OCI-LY7 (cell line): ENCODE measurements around the gene NKAPD1. TPM values are rescaled to one million over a fixed set of nuclear protein-coding genes. Genes with fewer than 3 reads are reported as not detected.
A peak's percentile ranks its signal among the peaks of the same experiment; 100 is the strongest.
"Not testable (repeated sequence)": the region's sequence is repeated elsewhere in the genome, so short reads cannot be mapped to it uniquely, and the experiment has no call there.

Experiments
- BruUV-seq: library from RNA; stranded (reverse); fragments of 400-500 nt; replicated peaks from 2 replicates; lab custom pipeline; 2021; lab: Mats Ljungman, UMichigan
- CTCF ChIA-PET: fragments of 300-600 bp; sonication (Branson Sonifier 250); formaldehyde crosslinking; loops from one replicate; lab custom pipeline; 2022; ENCODE audit warnings: antibody characterized with exemption; ENCODE audit not compliant: unreplicated experiment; lab: Charles Lee
- POLR2A ChIA-PET: fragments of 300-600 bp; sonication (Branson Sonifier 250); formaldehyde crosslinking; loops from one replicate; lab custom pipeline; 2022; ENCODE audit warnings: antibody characterized with exemption; lab: Charles Lee
- DNase-seq: peaks from one replicate; pipeline ENCODE4 v3.0.0-alpha.2; 2015; ENCODE audit warnings: low spot score
- H2AFZ ChIP-seq: fragments of 200-600 bp; sonication (generic), shearing (Covaris generic); 2 replicates; pipeline ENCODE4 v1.6.1; 2014; ENCODE audit warnings: mild to moderate bottlenecking, antibody characterized with exemption, low read length, moderate library complexity
- H3K27ac ChIP-seq: fragments of 200-600 bp; sonication (generic); 2 replicates; pipeline ENCODE4 v1.5.1; 2014; ENCODE audit warnings: mixed run types, low read depth, mild to moderate bottlenecking, moderate library complexity, low read length, inconsistent platforms; ENCODE audit not compliant: poor library complexity, severe bottlenecking
- H3K36me3 ChIP-seq: fragments of 200-600 bp; sonication (generic); 2 replicates; pipeline ENCODE4 v1.6.1; 2014; ENCODE audit warnings: mild to moderate bottlenecking, antibody characterized with exemption, low read length, moderate library complexity, mixed read lengths; ENCODE audit not compliant: insufficient read depth
- H3K4me1 ChIP-seq: fragments of 200-600 bp; sonication (generic); 2 replicates; pipeline ENCODE4 v1.5.1; 2014; ENCODE audit warnings: mild to moderate bottlenecking, low read length; ENCODE audit not compliant: insufficient read depth, poor library complexity, severe bottlenecking
- H3K4me2 ChIP-seq: fragments of 200-600 bp; sonication (generic); 2 replicates; pipeline ENCODE4 v1.6.1; 2014; ENCODE audit warnings: mild to moderate bottlenecking, low read length
- H3K4me3 ChIP-seq: fragments of 200-600 bp; sonication (generic); 2 replicates; pipeline ENCODE4 v1.5.1; 2014; ENCODE audit warnings: mild to moderate bottlenecking, low read depth, low read length; ENCODE audit not compliant: poor library complexity, severe bottlenecking
- H3K79me2 ChIP-seq: fragments of 200-600 bp; sonication (generic); 2 replicates; pipeline ENCODE4 v1.6.1; 2016; ENCODE audit warnings: low read depth, mild to moderate bottlenecking, low read length, moderate library complexity, mixed read lengths; ENCODE audit not compliant: insufficient read depth
- H3K9me2 ChIP-seq: fragments of 200-600 bp; sonication (generic); 2 replicates; pipeline ENCODE4 v1.6.1; 2016; ENCODE audit warnings: mild to moderate bottlenecking, low read length, mixed read lengths; ENCODE audit not compliant: insufficient read depth
- H3K9me3 ChIP-seq: fragments of 200-600 bp; sonication (generic); 2 replicates; pipeline ENCODE4 v1.6.1; 2014; ENCODE audit warnings: mild to moderate bottlenecking, mixed run types, low read length, mixed read lengths
- H4K20me1 ChIP-seq: fragments of 200-600 bp; sonication (generic); 2 replicates; pipeline ENCODE4 v1.6.1; 2014; ENCODE audit warnings: mild to moderate bottlenecking, antibody characterized with exemption, low read length, moderate library complexity, mixed read lengths; ENCODE audit not compliant: insufficient read depth
- CTCF ChIP-seq: fragments of 200-600 bp; sonication (generic); conservative IDR thresholded peaks from 2 replicates; pipeline ENCODE4 v1.5.1; 2014; ENCODE audit warnings: mild to moderate bottlenecking, antibody characterized with exemption, low read length, moderate library complexity, mixed read lengths
- EZH2phosphoT487 ChIP-seq: fragments of 200-600 bp; sonication (generic); IDR thresholded peaks from 2 replicates; pipeline ENCODE4 v1.6.1; 2018; ENCODE audit warnings: low read depth, borderline replicate concordance, mild to moderate bottlenecking, mixed run types, antibody characterized with exemption, low read length, moderate library complexity, mixed read lengths
- intact Hi-C: fragments of 100-400 bp; cut with micrococcal nuclease; formaldehyde crosslinking; loops from one replicate; pipeline ENCODE4 v1.10.0; 2022; ENCODE audit not compliant: unreplicated experiment
- total RNA-seq, 2 experiments: library from RNA; depleted of rRNA in 1 of 2; stranded (reverse); fragments of >200 nt in 1 of 2; shearing (Covaris generic) in 1 of 2; gene quantifications; 2 replicates each; pipeline ENCODE4 v1.2.3, GENCODE V29; 2014 to 2022

NKAPD1 gene
- total RNA-seq, 2 experiments from 2014 or later = 21.3 to 30.7 TPM

DNA sequence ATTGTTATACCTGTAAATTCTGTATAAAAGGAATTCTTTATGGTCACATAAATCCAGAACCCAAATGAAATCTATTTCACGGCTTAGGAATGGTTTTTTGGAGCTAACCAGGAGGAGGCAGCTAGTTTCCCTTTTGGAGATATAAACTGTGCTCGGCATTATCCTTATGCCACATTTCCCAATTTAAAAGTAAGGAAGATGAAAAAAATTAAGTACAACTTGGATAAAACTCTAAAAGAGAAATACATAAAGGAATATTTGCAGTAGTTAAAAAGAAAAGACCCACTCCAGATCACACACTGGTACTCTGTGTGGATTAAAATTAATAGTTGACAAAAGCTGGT, 31.2 kb upstream of the NKAPD1 start:
- H2AFZ ChIP-seq = no peak overlapping the region
- H3K4me2 ChIP-seq = no peak overlapping the region
- intact Hi-C loops = no loop called here
- H3K4me3 ChIP-seq = no peak overlapping the region
- H3K27ac ChIP-seq = no peak overlapping the region
- CTCF ChIA-PET = no interaction called here
- no peak for DNase-seq
- no peaks in the 10 kb centered on the region for H3K9me3 ChIP-seq
- BruUV-seq = no TSS peak
- H3K4me1 ChIP-seq = peaks cover 1% of the 10 kb centered on the region
- TF ChIP-seq EZH2phosphoT487 = no peak
- TF ChIP-seq CTCF = no peak
- H3K79me2 ChIP-seq = no peaks in the 10 kb centered on the region
- no peaks in the 10 kb centered on the region for H4K20me1 ChIP-seq
- H3K9me2 ChIP-seq = no peaks in the 10 kb centered on the region
- H3K36me3 ChIP-seq = peaks cover 95% of the 10 kb centered on the region
- POLR2A ChIA-PET = interaction anchor here (0.6 to 1.4 kb wide), 5 partner anchors 17 to 45 kb away, joined by 3 to 5 read pairs (median 3); partner anchors contain the start of gene DLAT

DNA sequence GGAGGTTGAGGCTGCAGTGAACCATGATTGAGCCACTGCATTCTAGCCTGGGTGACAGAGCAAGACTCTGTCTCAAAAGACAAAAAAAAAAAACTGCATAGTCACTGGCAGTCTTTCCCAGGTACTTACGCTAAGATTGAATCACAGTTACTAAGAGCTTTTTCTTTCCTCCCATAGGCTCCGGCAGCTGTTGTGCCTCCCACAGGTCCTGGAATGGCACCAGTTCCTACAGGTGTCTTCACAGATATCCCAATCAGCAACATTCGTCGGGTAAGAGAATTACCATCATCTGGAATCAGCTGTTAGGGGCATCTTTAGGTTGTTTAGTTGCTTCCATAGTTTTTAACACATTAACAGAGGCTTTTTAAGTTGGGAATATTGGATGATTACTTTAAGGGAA, 29.1 kb upstream of the NKAPD1 start:
- intact Hi-C loops = no loop called here
- H2AFZ ChIP-seq = no peak overlapping the region
- ChIA-PET POLR2A (interaction anchor here (1.6 kb wide), 1 partner anchor 15 kb away, joined by 3 read pairs; no protein-coding TSS in a partner anchor), CTCF (interaction anchor here (0.7 kb wide), 1 partner anchor 182 kb away, joined by 3 read pairs; no protein-coding TSS in a partner anchor)
- peaks cover 97% of the 10 kb centered on the region for H3K36me3 ChIP-seq
- no peaks in the 10 kb centered on the region for H3K9me2 ChIP-seq
- no peak for TF ChIP-seq EZH2phosphoT487
- no peak for TF ChIP-seq CTCF
- H3K4me1 ChIP-seq = peaks cover 22% of the 10 kb centered on the region
- DNase-seq = no peak
- no peak overlapping the region for H3K4me2 ChIP-seq
- no peak overlapping the region for H3K4me3 ChIP-seq
- H3K79me2 ChIP-seq = peaks cover 11% of the 10 kb centered on the region
- BruUV-seq = no TSS peak
- peaks cover 5% of the 10 kb centered on the region; the same call in 1 of the 2 replicates for H3K9me3 ChIP-seq
- H4K20me1 ChIP-seq = no peaks in the 10 kb centered on the region
- no peak overlapping the region for H3K27ac ChIP-seq

- POLR2A ChIA-PET, H3K9me2 ChIP-seq, CTCF ChIA-PET, H2AFZ ChIP-seq, BruUV-seq, H4K20me1 ChIP-seq, H3K4me3 ChIP-seq, H3K9me3 ChIP-seq, H3K27ac ChIP-seq, DNase-seq, H3K4me2 ChIP-seq, intact Hi-C loops: not testable (repeated sequence)
- H3K36me3 ChIP-seq = peaks cover 95% of the 10 kb centered on the region
- H3K79me2 ChIP-seq = peaks cover 24% of the 10 kb centered on the region
- peaks cover 38% of the 10 kb centered on the region for H3K4me1 ChIP-seq
Observed at GRCh38 chr11:112046647-112047046, 27.5 kb upstream of the NKAPD1 start.

- H3K79me2 ChIP-seq = peaks cover 26% of the 10 kb centered on the region
- DNase-seq, CTCF ChIA-PET, H3K4me3 ChIP-seq, H4K20me1 ChIP-seq, intact Hi-C loops, H3K9me3 ChIP-seq, H3K9me2 ChIP-seq, H2AFZ ChIP-seq, BruUV-seq: not testable (repeated sequence)
- H3K27ac ChIP-seq = peak overlapping the region; percentile 50
- peaks cover 47% of the 10 kb centered on the region for H3K4me1 ChIP-seq
- H3K36me3 ChIP-seq = peaks cover 95% of the 10 kb centered on the region
- H3K4me2 ChIP-seq = peak overlapping the region; percentile 43
- POLR2A ChIA-PET = interaction anchor here (0.6 to 1.2 kb wide), 7 partner anchors 11 to 466 kb away, joined by 3 to 6 read pairs (median 3); partner anchors contain the start of genes ALG9, SDHD and TIMM8B
Observed at GRCh38 chr11:112048256-112048655, 25.8 kb upstream of the NKAPD1 start.
